ENCODE measurements around the gene SKA1.
"Not testable (repeated sequence)": the region's sequence is repeated elsewhere in the genome, so short reads cannot be mapped to it uniquely, and the experiment has no call there.

SKA1 gene

DNA sequence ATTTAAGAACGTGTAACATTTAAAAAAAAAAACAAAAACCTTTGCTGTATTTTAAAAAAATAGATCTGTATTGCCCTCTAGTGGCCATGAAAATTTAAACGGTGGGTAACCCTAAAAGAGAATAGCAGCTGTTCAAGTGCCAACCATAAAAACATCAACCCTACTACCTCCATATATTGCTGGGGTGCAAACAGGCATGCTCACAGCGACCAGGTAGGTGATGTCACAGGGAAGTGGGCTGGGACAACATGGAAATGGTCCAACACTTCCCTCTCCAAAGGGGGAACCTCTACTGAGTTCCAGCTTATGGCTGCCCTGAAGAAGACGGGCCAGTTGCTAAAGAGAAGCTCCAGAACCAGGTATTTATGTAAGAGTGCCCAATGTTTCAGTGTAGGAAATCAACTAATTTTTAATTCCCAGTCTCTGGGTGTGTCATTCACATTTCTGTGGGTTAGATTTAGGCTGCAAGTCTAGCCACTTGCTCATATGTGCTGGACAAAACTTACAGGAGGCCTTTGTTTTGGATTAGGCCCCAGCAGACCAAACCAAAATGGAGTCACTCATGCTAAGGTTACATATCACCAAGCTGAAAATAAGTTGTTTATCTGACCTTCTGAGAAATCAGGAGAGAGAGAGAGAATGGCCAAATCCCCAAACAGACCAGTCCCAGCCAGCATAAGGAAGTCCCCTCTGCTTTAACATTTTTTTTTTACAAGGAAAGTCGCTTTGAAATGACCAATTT is 54.5 kb downstream of the SKA1 start:
- DNase-seq (ENCODE audit: low read depth, low spot score): no peak

- DNase-seq (ENCODE audit: low read depth, low spot score): no peak
These were observed 58.1 kb downstream of the SKA1 start for GRCh38 chr18:50432915-50433314.

DNA sequence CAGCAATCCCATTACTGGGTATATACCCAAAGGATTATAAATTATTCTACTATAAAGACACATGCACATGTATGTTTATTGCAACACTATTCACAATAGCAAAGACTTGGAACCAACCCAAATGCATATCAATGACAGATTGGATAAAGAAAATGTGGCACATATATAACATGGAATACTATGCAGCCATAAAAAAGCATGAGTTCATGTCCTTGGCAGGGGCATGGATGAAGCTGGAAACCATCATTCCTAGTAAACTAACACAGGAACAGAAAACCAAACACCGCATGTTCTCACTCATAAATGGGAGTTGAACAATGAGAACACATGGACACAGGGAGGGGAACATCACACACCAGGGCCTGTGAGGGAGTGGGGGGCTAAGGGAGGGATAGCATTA is 61.9 kb downstream of the SKA1 start:
- DNase-seq (ENCODE audit: low read depth, low spot score): not testable (repeated sequence)

DNA sequence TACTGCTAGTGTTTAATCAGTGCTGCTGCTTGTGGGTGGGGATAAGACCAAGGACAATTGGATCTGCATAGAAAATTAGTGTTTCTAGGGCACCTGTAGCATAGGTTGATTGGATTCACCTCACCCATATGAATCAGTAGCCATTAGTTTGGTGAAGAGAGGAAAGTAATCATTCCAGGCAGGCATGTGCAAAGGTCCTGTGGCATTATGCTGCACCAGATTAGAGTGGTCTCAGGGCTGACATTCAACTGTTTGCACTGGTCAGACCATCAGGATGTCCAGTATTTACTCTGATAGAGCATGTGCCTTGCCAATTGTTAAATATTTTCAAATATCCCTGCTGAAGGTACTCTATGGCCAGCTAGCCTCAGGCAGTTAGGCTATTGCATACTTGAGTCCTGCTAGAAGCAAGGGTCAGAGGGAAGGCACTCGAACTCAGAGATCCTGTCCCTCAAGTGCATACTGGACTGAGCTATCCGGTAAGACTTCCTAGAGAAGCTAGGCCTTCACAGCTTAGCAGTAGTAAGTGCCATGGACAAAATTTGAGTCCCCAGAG is 64.7 kb downstream of the SKA1 start:
- DNase-seq (ENCODE audit: low read depth, low spot score): no peak

GRCh38 chr18:50441016-50441415 is 66.2 kb downstream of the SKA1 start:
- no peak for DNase-seq (ENCODE audit: low read depth, low spot score)

DNA sequence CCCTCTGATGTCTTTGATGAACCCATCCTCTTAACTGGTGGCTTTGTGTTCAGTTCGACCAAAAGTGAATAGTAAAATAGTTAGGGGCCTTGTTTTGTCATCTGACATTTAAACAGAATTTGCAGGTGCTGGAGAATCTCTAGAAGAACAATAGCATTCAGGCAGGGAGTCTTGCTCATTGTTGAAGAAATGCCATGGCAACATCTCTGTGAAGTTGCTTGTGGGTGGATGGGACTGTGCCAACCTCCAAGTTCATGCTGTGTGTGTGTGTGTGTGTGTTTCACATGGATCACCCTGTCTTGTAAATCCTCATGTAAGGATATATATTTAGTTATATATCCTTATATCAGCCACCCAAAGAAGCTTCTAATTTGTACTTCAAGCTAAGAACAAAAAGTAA is 66.7 kb downstream of the SKA1 start:
- no peak for DNase-seq (ENCODE audit: low read depth, low spot score)
